Peyer's patch (tissue), 4 donors: Measurements from ENCODE around the gene MAPT. TPM values are rescaled to one million over a fixed set of nuclear protein-coding genes. Genes with fewer than 3 reads are reported as not detected.

ENCODE experiments used
- DNase-seq, 3 donors: peaks; one replicate each; pipeline ENCODE4 v3.0.0-alpha.2; 2017 to 2019
- H3K27ac ChIP-seq, 4 donors: fragments of 200-600 bp; sonication (generic); one replicate each; pipeline ENCODE4 v1.5.1; 2016 to 2019
- H3K27me3 ChIP-seq, 2 donors: fragments of 200-600 bp; sonication (generic); one replicate each; pipeline ENCODE4 v1.5.1; 2019
- H3K36me3 ChIP-seq, 3 donors: fragments of 200-600 bp; sonication (generic); one replicate each; pipeline ENCODE4 v1.5.1; 2016 to 2019
- H3K4me1 ChIP-seq, 4 donors: fragments of 200-600 bp; sonication (generic); one replicate each; pipeline ENCODE4 v1.5.1; 2016 to 2019
- H3K4me3 ChIP-seq, 4 donors: fragments of 200-600 bp; sonication (generic); 1 replicate in 3 of 4; 2 replicates in 1 of 4; pipeline ENCODE4 v1.5.1; 2016 to 2019; ENCODE audit warnings: mild to moderate bottlenecking in 1 of 4
- H3K9me3 ChIP-seq, 4 donors: fragments of 200-600 bp; sonication (generic); one replicate each; pipeline ENCODE4 v1.5.1; 2016 to 2019; ENCODE audit warnings: mild to moderate bottlenecking in 1 of 4
- POLR2A ChIP-seq, 2 donors: fragments of 450-650 bp; IDR thresholded peaks; one replicate each; pipeline ENCODE4 v1.5.1; 2017; ENCODE audit warnings: antibody characterized with exemption in 2 of 2, mild to moderate bottlenecking in 2 of 2, moderate library complexity in 2 of 2
- total RNA-seq, 4 donors: library from RNA; depleted of rRNA; stranded (reverse); fragments of >200 nt; gene quantifications; one replicate each; pipeline ENCODE4 v1.1.0, GENCODE V29; 2016
- TF ChIP-seq, protein P1 (sequence below), 6 experiments: fragments of 450-650 bp in 4 of 6; fragments of 200-600 bp in 2 of 6; sonication (generic) in 1 of 6; IDR thresholded peaks; one replicate each; pipeline ENCODE4 v1.5.1; 2017 to 2019; ENCODE audit warnings: antibody characterized with exemption in 6 of 6, mild to moderate bottlenecking in 3 of 6, moderate library complexity in 1 of 6

MAPT gene
- total RNA-seq, 4 donors from 2014 or later = 0.35 to 1.6 (median 0.94) TPM; not detected in 1

DNA sequence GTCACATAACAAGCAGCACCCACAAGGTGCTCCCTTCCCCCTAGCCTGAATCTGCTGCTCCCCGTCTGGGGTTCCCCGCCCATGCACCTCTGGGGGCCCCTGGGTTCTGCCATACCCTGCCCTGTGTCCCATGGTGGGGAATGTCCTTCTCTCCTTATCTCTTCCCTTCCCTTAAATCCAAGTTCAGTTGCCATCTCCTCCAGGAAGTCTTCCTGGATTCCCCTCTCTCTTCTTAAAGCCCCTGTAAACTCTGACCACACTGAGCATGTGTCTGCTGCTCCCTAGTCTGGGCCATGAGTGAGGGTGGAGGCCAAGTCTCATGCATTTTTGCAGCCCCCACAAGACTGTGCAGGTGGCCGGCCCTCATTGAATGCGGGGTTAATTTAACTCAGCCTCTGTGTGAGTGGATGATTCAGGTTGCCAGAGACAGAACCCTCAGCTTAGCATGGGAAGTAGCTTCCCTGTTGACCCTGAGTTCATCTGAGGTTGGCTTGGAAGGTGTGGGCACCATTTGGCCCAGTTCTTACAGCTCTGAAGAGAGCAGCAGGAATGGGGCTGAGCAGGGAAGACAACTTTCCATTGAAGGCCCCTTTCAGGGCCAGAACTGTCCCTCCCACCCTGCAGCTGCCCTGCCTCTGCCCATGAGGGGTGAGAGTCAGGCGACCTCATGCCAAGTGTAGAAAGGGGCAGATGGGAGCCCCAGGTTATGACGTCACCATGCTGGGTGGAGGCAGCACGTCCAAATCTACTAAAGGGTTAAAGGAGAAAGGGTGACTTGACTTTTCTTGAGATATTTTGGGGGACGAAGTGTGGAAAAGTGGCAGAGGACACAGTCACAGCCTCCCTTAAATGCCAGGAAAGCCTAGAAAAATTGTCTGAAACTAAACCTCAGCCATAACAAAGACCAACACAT lies 104.9 kb downstream of the MAPT start, which contains the start of gene STH:
STH (plus strand) TSS at position 264 of the 913 bp plus-strand sequence; CDS start at position 294, 30 bp downstream.
- no peak within 1 kb of the TSS for H3K27ac ChIP-seq
- H3K4me1 ChIP-seq = peaks cover 0 to 16% (median 0%) of the 10 kb centered on the region in 4 donors
- H3K4me3 ChIP-seq = no peak within 1 kb of the TSS
- no peaks in the 10 kb centered on the region for H3K36me3 ChIP-seq
- H3K9me3 ChIP-seq = no peaks in the 10 kb centered on the region
- H3K27me3 ChIP-seq = no peaks in the 10 kb centered on the region
- TF ChIP-seq POLR2A (IDR thresholded peaks at IDR 0.05) = no peak
- no peak for DNase-seq

DNA sequence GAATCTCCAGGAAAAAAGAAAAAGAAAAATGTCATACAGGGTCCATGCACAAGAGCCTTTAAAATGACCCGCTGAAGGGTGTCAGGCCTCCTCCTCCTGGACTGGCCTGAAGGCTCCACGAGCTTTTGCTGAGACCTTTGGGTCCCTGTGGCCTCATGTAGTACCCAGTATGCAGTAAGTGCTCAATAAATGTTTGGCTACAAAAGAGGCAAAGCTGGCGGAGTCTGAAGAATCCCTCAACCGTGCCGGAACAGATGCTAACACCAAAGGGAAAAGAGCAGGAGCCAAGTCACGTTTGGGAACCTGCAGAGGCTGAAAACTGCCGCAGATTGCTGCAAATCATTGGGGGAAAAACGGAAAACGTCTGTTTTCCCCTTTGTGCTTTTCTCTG lies 105.5 kb downstream of the MAPT start:
- Histone ChIP-seq H3K4me1 (peaks cover 0 to 17% (median 0%) of the 10 kb centered on the region in 4 donors), H3K9me3 (no peaks in the 10 kb centered on the region), H3K27ac (no peak overlapping the region), H3K4me3 (no peak overlapping the region), H3K27me3 (no peaks in the 10 kb centered on the region), H3K36me3 (no peaks in the 10 kb centered on the region)
- DNase-seq = no peak
- TF ChIP-seq POLR2A (IDR thresholded peaks at IDR 0.05) = no peak
- TF ChIP-seq, protein P1, sequence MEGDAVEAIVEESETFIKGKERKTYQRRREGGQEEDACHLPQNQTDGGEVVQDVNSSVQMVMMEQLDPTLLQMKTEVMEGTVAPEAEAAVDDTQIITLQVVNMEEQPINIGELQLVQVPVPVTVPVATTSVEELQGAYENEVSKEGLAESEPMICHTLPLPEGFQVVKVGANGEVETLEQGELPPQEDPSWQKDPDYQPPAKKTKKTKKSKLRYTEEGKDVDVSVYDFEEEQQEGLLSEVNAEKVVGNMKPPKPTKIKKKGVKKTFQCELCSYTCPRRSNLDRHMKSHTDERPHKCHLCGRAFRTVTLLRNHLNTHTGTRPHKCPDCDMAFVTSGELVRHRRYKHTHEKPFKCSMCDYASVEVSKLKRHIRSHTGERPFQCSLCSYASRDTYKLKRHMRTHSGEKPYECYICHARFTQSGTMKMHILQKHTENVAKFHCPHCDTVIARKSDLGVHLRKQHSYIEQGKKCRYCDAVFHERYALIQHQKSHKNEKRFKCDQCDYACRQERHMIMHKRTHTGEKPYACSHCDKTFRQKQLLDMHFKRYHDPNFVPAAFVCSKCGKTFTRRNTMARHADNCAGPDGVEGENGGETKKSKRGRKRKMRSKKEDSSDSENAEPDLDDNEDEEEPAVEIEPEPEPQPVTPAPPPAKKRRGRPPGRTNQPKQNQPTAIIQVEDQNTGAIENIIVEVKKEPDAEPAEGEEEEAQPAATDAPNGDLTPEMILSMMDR (IDR thresholded peaks at IDR 0.05) = no peak

DNA sequence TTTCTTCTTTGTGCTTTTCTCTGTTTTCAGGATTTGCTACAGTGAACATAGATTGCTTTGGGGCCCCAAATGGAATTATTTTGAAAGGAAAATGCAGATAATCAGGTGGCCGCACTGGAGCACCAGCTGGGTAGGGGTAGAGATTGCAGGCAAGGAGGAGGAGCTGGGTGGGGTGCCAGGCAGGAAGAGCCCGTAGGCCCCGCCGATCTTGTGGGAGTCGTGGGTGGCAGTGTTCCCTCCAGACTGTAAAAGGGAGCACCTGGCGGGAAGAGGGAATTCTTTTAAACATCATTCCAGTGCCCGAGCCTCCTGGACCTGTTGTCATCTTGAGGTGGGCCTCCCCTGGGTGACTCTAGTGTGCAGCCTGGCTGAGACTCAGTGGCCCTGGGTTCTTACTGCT lies 105.9 kb downstream of the MAPT start:
- no peak overlapping the region for H3K4me3 ChIP-seq
- TF ChIP-seq, protein P1 (IDR thresholded peaks at IDR 0.05) = no peak
- TF ChIP-seq POLR2A (IDR thresholded peaks at IDR 0.05) = no peak
- H3K9me3 ChIP-seq = no peaks in the 10 kb centered on the region
- no peaks in the 10 kb centered on the region for H3K27me3 ChIP-seq
- no peak overlapping the region for H3K27ac ChIP-seq
- peaks cover 0 to 17% (median 0%) of the 10 kb centered on the region in 4 donors for H3K4me1 ChIP-seq
- H3K36me3 ChIP-seq = no peaks in the 10 kb centered on the region
- DNase-seq = no peak

DNA sequence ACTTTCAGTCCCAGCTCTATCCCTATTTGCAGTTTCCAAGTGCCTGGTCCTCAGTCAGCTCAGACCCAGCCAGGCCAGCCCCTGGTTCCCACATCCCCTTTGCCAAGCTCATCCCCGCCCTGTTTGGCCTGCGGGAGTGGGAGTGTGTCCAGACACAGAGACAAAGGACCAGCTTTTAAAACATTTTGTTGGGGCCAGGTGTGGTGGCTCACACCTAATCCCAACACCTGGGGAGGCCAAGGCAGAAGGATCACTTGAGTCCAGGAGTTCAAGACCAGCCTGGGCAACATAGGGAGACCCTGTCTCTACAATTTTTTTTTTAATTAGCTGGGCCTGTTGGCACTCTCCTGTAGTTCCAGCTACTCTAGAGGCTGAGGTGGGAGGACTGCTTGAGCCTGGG lies 106.4 kb downstream of the MAPT start:
- Histone ChIP-seq H3K36me3 (no peaks in the 10 kb centered on the region), H3K27ac (no peak overlapping the region), H3K4me3 (no peak overlapping the region), H3K27me3 (no peaks in the 10 kb centered on the region), H3K4me1 (peaks cover 0 to 17% (median 0%) of the 10 kb centered on the region in 4 donors), H3K9me3 (no peaks in the 10 kb centered on the region)
- no peak for DNase-seq
- TF ChIP-seq POLR2A (IDR thresholded peaks at IDR 0.05) = no peak
- TF ChIP-seq, protein P1 (IDR thresholded peaks at IDR 0.05) = no peak

DNA sequence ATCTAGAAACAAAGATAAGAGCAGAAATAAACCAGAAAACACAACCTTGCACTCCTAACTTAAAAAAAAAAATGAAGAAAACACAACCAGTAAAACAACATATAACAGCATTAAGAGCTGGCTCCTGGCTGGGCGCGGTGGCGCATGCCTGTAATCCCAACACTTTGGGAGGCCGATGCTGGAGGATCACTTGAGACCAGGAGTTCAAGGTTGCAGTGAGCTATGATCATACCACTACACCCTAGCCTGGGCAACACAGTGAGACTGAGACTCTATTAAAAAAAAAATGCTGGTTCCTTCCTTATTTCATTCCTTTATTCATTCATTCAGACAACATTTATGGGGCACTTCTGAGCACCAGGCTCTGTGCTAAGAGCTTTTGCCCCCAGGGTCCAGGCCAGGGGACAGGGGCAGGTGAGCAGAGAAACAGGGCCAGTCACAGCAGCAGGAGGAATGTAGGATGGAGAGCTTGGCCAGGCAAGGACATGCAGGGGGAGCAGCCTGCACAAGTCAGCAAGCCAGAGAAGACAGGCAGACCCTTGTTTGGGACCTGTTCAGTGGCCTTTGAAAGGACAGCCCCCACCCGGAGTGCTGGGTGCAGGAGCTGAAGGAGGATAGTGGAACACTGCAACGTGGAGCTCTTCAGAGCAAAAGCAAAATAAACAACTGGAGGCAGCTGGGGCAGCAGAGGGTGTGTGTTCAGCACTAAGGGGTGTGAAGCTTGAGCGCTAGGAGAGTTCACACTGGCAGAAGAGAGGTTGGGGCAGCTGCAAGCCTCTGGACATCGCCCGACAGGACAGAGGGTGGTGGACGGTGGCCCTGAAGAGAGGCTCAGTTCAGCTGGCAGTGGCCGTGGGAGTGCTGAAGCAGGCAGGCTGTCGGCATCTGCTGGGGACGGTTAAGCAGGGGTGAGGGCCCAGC lies 107.3 kb downstream of the MAPT start:
- H3K27ac ChIP-seq = no peak overlapping the region
- no peak for DNase-seq
- no peak overlapping the region for H3K4me3 ChIP-seq
- H3K4me1 ChIP-seq = peaks cover 0 to 17% (median 0%) of the 10 kb centered on the region in 4 donors
- H3K9me3 ChIP-seq = no peaks in the 10 kb centered on the region
- H3K36me3 ChIP-seq = no peaks in the 10 kb centered on the region
- TF ChIP-seq, protein P1 (IDR thresholded peaks at IDR 0.05) = no peak
- TF ChIP-seq POLR2A (IDR thresholded peaks at IDR 0.05) = no peak
- no peaks in the 10 kb centered on the region for H3K27me3 ChIP-seq
